HUES6 (cell line): ENCODE results near the gene SH2D1B.
"Not testable (repeated sequence)": the region's sequence is repeated elsewhere in the genome, so short reads cannot be mapped to it uniquely, and the experiment has no call there.

Source experiments
- H3K27ac ChIP-seq: 2 replicates; pipeline ENCODE4 v1.7.0; 2013; ENCODE audit warnings: low read depth, mild to moderate bottlenecking, low read length, inconsistent platforms
- H3K27me3 ChIP-seq: 2 replicates; pipeline ENCODE4 v1.6.1; 2013; ENCODE audit warnings: low read length; ENCODE audit not compliant: control insufficient read depth, insufficient read depth
- H3K36me3 ChIP-seq: 2 replicates; pipeline ENCODE4 v1.6.1; 2013; ENCODE audit warnings: low read length; ENCODE audit not compliant: control insufficient read depth, insufficient read depth
- H3K4me1 ChIP-seq: 2 replicates; pipeline ENCODE4 v1.6.1; 2013; ENCODE audit warnings: low read length; ENCODE audit not compliant: control insufficient read depth, insufficient read depth
- H3K4me3 ChIP-seq: 2 replicates; pipeline ENCODE4 v1.5.1; 2013; ENCODE audit warnings: low read depth, low read length
- H3K9ac ChIP-seq: one replicate; pipeline ENCODE4 v1.6.1; 2013; ENCODE audit warnings: mild to moderate bottlenecking, low read length
- H3K9me3 ChIP-seq: 2 replicates; pipeline ENCODE4 v1.6.1; 2013; ENCODE audit warnings: low read depth, low read length; ENCODE audit not compliant: control insufficient read depth, insufficient read depth

Gene SH2D1B

GRCh38 chr1:162412002-162412401 lies at the start of gene SH2D1B:
Gene SH2D1B, minus strand, starts transcription at chr1:162412136. Its CDS starts 120 bp downstream, at chr1:162412016.
- no peak within 1 kb of the TSS for H3K9ac ChIP-seq
- H3K27me3 ChIP-seq: no peaks in the 10 kb centered on the region
- no peaks in the 10 kb centered on the region for H3K36me3 ChIP-seq

GRCh38 chr1:162458236-162458635 lies 46.3 kb upstream of the SH2D1B start:
- no peak overlapping the region for H3K27ac ChIP-seq
- H3K4me1 ChIP-seq: no peaks in the 10 kb centered on the region
- H3K36me3 ChIP-seq: no peaks in the 10 kb centered on the region
- no peaks in the 10 kb centered on the region for H3K27me3 ChIP-seq
- no peak overlapping the region for H3K9ac ChIP-seq
- no peaks in the 10 kb centered on the region for H3K9me3 ChIP-seq
- H3K4me3 ChIP-seq: no peak overlapping the region

More at GRCh38 chr1:162412002-162412401, at the start of gene SH2D1B:
- no peak within 1 kb of the TSS for H3K4me3 ChIP-seq
- no peaks in the 10 kb centered on the region for H3K4me1 ChIP-seq
- H3K9me3 ChIP-seq: no peaks in the 10 kb centered on the region; the same call in 1 of the 2 replicates
- H3K27ac ChIP-seq: no peak within 1 kb of the TSS

GRCh38 chr1:162456323-162456722 lies 44.4 kb upstream of the SH2D1B start:
- H3K9me3 ChIP-seq: no peaks in the 10 kb centered on the region; the same call in 1 of the 2 replicates
- no peaks in the 10 kb centered on the region for H3K27me3 ChIP-seq
- H3K9ac ChIP-seq: no peak overlapping the region
- H3K4me1 ChIP-seq: no peaks in the 10 kb centered on the region
- no peak overlapping the region for H3K27ac ChIP-seq
- H3K4me3 ChIP-seq: no peak overlapping the region
- no peaks in the 10 kb centered on the region for H3K36me3 ChIP-seq

- H3K36me3 ChIP-seq, H3K4me1 ChIP-seq, H3K27ac ChIP-seq, H3K27me3 ChIP-seq, H3K9me3 ChIP-seq, H3K9ac ChIP-seq, H3K4me3 ChIP-seq: not testable (repeated sequence)
Observed at GRCh38 chr1:162454361-162454760, 42.4 kb upstream of the SH2D1B start.

- no peak overlapping the region for H3K9ac ChIP-seq
- H3K36me3 ChIP-seq: no peaks in the 10 kb centered on the region
- H3K27ac ChIP-seq: no peak overlapping the region
- H3K27me3 ChIP-seq: no peaks in the 10 kb centered on the region
- no peak overlapping the region for H3K4me3 ChIP-seq
- no peaks in the 10 kb centered on the region; the same call in 1 of the 2 replicates for H3K9me3 ChIP-seq
- H3K4me1 ChIP-seq: no peaks in the 10 kb centered on the region
Observed at GRCh38 chr1:162446946-162447345, 35.0 kb upstream of the SH2D1B start.

GRCh38 chr1:162444903-162445302 lies 33.0 kb upstream of the SH2D1B start:
- Histone ChIP-seq H3K4me1 (no peaks in the 10 kb centered on the region), H3K9ac (no peak overlapping the region), H3K9me3 (no peaks in the 10 kb centered on the region), H3K36me3 (no peaks in the 10 kb centered on the region), H3K27ac (no peak overlapping the region), H3K27me3 (0 out of 2 replicates have a peak, but pooled peaks cover 5% of the 10 kb centered on the region), H3K4me3 (no peak overlapping the region)

GRCh38 chr1:162432977-162433713 lies 21.2 kb upstream of the SH2D1B start:
- H3K27ac ChIP-seq, H3K36me3 ChIP-seq, H3K27me3 ChIP-seq, H3K9me3 ChIP-seq, H3K9ac ChIP-seq, H3K4me1 ChIP-seq, H3K4me3 ChIP-seq: not testable (repeated sequence)

GRCh38 chr1:162430583-162430982 lies 18.6 kb upstream of the SH2D1B start:
- H3K9me3 ChIP-seq: no peaks in the 10 kb centered on the region
- no peak overlapping the region for H3K9ac ChIP-seq
- H3K4me1 ChIP-seq: no peaks in the 10 kb centered on the region
- no peaks in the 10 kb centered on the region for H3K36me3 ChIP-seq
- no peaks in the 10 kb centered on the region for H3K27me3 ChIP-seq
- H3K4me3 ChIP-seq: no peak overlapping the region
- H3K27ac ChIP-seq: no peak overlapping the region

- H3K27me3 ChIP-seq: no peaks in the 10 kb centered on the region
- no peaks in the 10 kb centered on the region for H3K36me3 ChIP-seq
- no peaks in the 10 kb centered on the region for H3K9me3 ChIP-seq
- H3K27ac ChIP-seq: no peak overlapping the region
- H3K4me1 ChIP-seq: no peaks in the 10 kb centered on the region
- H3K9ac ChIP-seq: no peak overlapping the region
- H3K4me3 ChIP-seq: no peak overlapping the region
Observed at GRCh38 chr1:162422662-162423375, 10.9 kb upstream of the SH2D1B start.

- Histone ChIP-seq H3K4me3 (no peak overlapping the region), H3K27me3 (no peaks in the 10 kb centered on the region), H3K27ac (no peak overlapping the region), H3K36me3 (no peaks in the 10 kb centered on the region), H3K4me1 (no peaks in the 10 kb centered on the region), H3K9me3 (no peaks in the 10 kb centered on the region), H3K9ac (no peak overlapping the region)
Observed at GRCh38 chr1:162421258-162422164, 9.6 kb upstream of the SH2D1B start.
